Measurements from ENCODE around the gene MXRA8. TPM values are rescaled to one million over a fixed set of nuclear protein-coding genes. Genes with fewer than 3 reads are reported as not detected.

Gene MXRA8
- total and polyA plus RNA-seq, 2 donors (not counting 3 experiments of a cell fraction or from before 2014, with no cell fraction given): 0.82 to 1.9 TPM

GRCh38 chr1:1333551-1334241 lies 24.7 kb downstream of the MXRA8 start:
- Histone ChIP-seq H3K9ac (replicated peaks; ENCODE audit: extremely low read depth, insufficient read depth, low read length) (no peak overlapping the region), H3K4me2 (ENCODE audit: insufficient read depth, low read length) (no peak overlapping the region), H3K4me3 (replicated peaks in 1 of 3; ENCODE audit: insufficient read depth in 1 of 3, low read depth in 1 of 3, low read length in 3 of 3) (no peak overlapping the region), H2AFZ (ENCODE audit: low read depth, low read length) (no peak overlapping the region), H3K4me1 (ENCODE audit: control insufficient read depth, extremely low read depth, insufficient read depth, low read length) (no peaks in the 10 kb centered on the region), H3K27ac (ENCODE audit: insufficient read depth, low read depth, low read length) (no peak overlapping the region), H3K79me2 (ENCODE audit: control insufficient read depth, insufficient read depth, low read length) (no peaks in the 10 kb centered on the region), H3K27me3 (ENCODE audit: control insufficient read depth in 2 of 2, insufficient read depth in 2 of 2, low read length in 2 of 2) (no peaks in the 10 kb centered on the region), H3K9me3 (replicated peaks; ENCODE audit: control insufficient read depth, insufficient read depth, low read length) (no peaks in the 10 kb centered on the region), H4K20me1 (replicated peaks; ENCODE audit: control insufficient read depth, extremely low read depth, insufficient read depth, low read length) (no peaks in the 10 kb centered on the region), H3K36me3 (ENCODE audit: control insufficient read depth in 2 of 2, extremely low read depth in 1 of 2, insufficient read depth in 2 of 2, low read length in 2 of 2) (peaks cover 0 to 4% of the 10 kb centered on the region in 2 experiments), H3K9me1 (replicated peaks; ENCODE audit: control insufficient read depth, extremely low read depth, insufficient read depth, low read length) (no peaks in the 10 kb centered on the region)
- BruUV-seq (replicated peaks): no TSS peak
- intact Hi-C loops (cut with micrococcal nuclease): no loop called here
- CTCF ChIA-PET: no interaction called here
- FAIRE-seq (no peak), DNase-seq (ENCODE audit: low read depth, low spot score) (no peak)
- POLR2A ChIA-PET: no interaction called here
- TF ChIP-seq GATA2 (IDR thresholded peaks at IDR 0.05; ENCODE audit: insufficient read depth, insufficient read length, low read depth, low read length) (no peak), CTCF (IDR thresholded peaks at IDR 0.05; ENCODE audit: extremely low read depth in 1 of 2, insufficient read depth in 1 of 2, low read depth in 1 of 2, low read length in 2 of 2) (no peak), MAX (IDR thresholded peaks at IDR 0.05; ENCODE audit: insufficient read depth, insufficient read length) (no peak), EZH2 (IDR thresholded peaks at IDR 0.05; ENCODE audit: borderline replicate concordance, low read depth, low read length, severe bottlenecking) (no peak)
- dilution Hi-C loops (cut with MboI; ENCODE audit: extremely low pct_ligation_motif_present, low sequenced_read_pairs): no loop called here

Data from endothelial cell of umbilical vein (primary cell).